Measurements from ENCODE around the gene DCDC1. TPM values are rescaled to one million over a fixed set of nuclear protein-coding genes. Genes with fewer than 3 reads are reported as not detected.

DCDC1 gene
- total RNA-seq, 1 donor from 2014 or later = 0.44 TPM

DNA sequence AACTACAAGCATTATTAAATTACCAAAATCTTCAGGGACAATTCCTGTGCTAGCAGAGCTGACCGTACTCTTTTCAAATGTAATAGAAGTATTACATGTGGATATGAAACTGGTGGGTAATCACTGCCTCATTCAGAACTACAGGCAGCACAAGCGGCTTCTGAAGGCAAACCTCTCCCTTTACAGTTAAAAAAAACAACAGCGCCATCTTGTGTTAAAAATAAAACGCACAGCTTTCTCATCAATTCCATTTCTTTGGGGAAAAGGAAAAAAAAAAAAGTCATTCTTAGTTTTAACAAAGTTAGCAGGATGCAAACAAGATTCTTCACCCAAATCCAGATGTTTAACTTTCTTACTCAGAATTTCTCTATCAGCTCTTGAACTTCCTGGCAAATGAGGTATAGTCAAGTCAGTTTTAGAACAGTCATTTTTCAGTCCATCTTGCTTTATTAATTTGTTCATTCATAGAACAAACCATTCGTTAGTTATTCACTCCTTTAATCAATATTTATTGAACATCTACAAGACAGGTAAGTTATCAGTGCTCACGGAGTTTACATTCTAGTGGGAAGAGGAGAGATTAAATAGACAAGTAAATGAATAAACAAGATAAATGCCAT is 451.6 kb downstream of the DCDC1 start:
- Mint-ChIP-seq H3K27ac (ENCODE audit: unreplicated experiment) (no peak overlapping the region), H3K4me3 (ENCODE audit: unreplicated experiment) (no peak overlapping the region), H3K27me3 (ENCODE audit: unreplicated experiment) (no peaks in the 10 kb centered on the region), H3K4me1 (ENCODE audit: unreplicated experiment) (no peaks in the 10 kb centered on the region), H3K36me3 (ENCODE audit: low read depth, unreplicated experiment) (no peaks in the 10 kb centered on the region), H3K9me3 (ENCODE audit: unreplicated experiment) (no peaks in the 10 kb centered on the region)
- TF ChIP-seq CTCF (IDR thresholded peaks at IDR 0.05; ENCODE audit: unreplicated experiment) = peak; percentile 89
- peak; percentile 43 for DNase-seq (ENCODE audit: low spot score)

DNA sequence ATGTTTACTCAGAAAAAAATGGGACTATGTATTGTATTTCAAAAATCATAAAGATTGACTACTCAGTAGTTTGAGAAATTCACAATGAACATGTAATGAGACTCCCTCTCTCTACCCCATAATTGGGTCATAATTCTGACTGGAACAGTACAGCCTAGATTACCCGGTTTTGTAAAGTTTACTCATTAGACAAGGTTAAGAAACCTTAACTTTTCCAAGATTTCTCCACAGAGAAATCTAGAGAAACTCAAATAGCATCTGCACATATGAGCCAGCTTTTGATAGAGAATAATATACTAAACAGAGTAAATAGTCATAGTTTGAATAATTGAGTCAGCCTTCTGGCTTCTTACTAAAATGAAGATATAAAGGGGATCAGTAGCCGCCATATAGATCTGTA is 452.3 kb downstream of the DCDC1 start:
- no peak overlapping the region for H3K27ac Mint-ChIP-seq (ENCODE audit: unreplicated experiment)
- H3K27me3 Mint-ChIP-seq (ENCODE audit: unreplicated experiment) = no peaks in the 10 kb centered on the region
- no peak overlapping the region for H3K4me3 Mint-ChIP-seq (ENCODE audit: unreplicated experiment)
- TF ChIP-seq CTCF (IDR thresholded peaks at IDR 0.05; ENCODE audit: unreplicated experiment) = no peak
- H3K36me3 Mint-ChIP-seq (ENCODE audit: low read depth, unreplicated experiment) = no peaks in the 10 kb centered on the region
- H3K4me1 Mint-ChIP-seq (ENCODE audit: unreplicated experiment) = no peaks in the 10 kb centered on the region
- no peaks in the 10 kb centered on the region for H3K9me3 Mint-ChIP-seq (ENCODE audit: unreplicated experiment)
- no peak for DNase-seq (ENCODE audit: low spot score)

GRCh38 chr11:30916764-30917163 is 452.8 kb downstream of the DCDC1 start:
- H3K27me3 Mint-ChIP-seq (ENCODE audit: unreplicated experiment) = no peaks in the 10 kb centered on the region
- H3K4me1 Mint-ChIP-seq (ENCODE audit: unreplicated experiment) = no peaks in the 10 kb centered on the region
- DNase-seq (ENCODE audit: low spot score) = no peak
- no peak overlapping the region for H3K27ac Mint-ChIP-seq (ENCODE audit: unreplicated experiment)
- TF ChIP-seq CTCF (IDR thresholded peaks at IDR 0.05; ENCODE audit: unreplicated experiment) = no peak
- H3K9me3 Mint-ChIP-seq (ENCODE audit: unreplicated experiment) = no peaks in the 10 kb centered on the region
- H3K4me3 Mint-ChIP-seq (ENCODE audit: unreplicated experiment) = no peak overlapping the region
- H3K36me3 Mint-ChIP-seq (ENCODE audit: low read depth, unreplicated experiment) = no peaks in the 10 kb centered on the region

- Mint-ChIP-seq H3K4me1 (ENCODE audit: unreplicated experiment) (no peaks in the 10 kb centered on the region), H3K27ac (ENCODE audit: unreplicated experiment) (no peak overlapping the region), H3K4me3 (ENCODE audit: unreplicated experiment) (no peak overlapping the region), H3K9me3 (ENCODE audit: unreplicated experiment) (no peaks in the 10 kb centered on the region), H3K36me3 (ENCODE audit: low read depth, unreplicated experiment) (no peaks in the 10 kb centered on the region), H3K27me3 (ENCODE audit: unreplicated experiment) (no peaks in the 10 kb centered on the region)
- TF ChIP-seq CTCF (IDR thresholded peaks at IDR 0.05; ENCODE audit: unreplicated experiment) = no peak
- peak; percentile 72 for DNase-seq (ENCODE audit: low spot score)
Measured at GRCh38 chr11:30914143-30914762, 455.3 kb downstream of the DCDC1 start.

DNA sequence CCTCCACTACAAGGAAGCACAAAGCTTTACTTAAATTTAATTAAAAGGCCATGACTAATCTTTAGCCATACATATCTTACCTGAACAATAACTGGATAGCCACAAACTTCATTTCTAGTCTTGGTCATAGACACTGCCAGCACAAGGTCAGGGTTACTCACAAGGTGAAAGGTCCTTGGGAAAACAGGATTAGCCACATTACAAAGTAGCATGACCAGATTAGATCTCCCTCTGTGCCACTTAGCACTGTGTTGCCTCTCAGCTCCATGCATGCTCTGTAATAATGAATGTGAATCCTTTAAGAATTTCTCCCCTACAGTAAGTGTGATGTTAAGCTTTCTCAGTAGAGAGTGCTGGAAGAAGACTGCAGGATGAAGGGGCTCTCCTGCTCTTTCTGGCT is 458.3 kb downstream of the DCDC1 start:
- DNase-seq (ENCODE audit: low spot score) = no peak
- no peak overlapping the region for H3K27ac Mint-ChIP-seq (ENCODE audit: unreplicated experiment)
- H3K36me3 Mint-ChIP-seq (ENCODE audit: low read depth, unreplicated experiment) = no peaks in the 10 kb centered on the region
- H3K4me3 Mint-ChIP-seq (ENCODE audit: unreplicated experiment) = no peak overlapping the region
- no peaks in the 10 kb centered on the region for H3K4me1 Mint-ChIP-seq (ENCODE audit: unreplicated experiment)
- no peaks in the 10 kb centered on the region for H3K27me3 Mint-ChIP-seq (ENCODE audit: unreplicated experiment)
- TF ChIP-seq CTCF (IDR thresholded peaks at IDR 0.05; ENCODE audit: unreplicated experiment) = no peak
- H3K9me3 Mint-ChIP-seq (ENCODE audit: unreplicated experiment) = no peaks in the 10 kb centered on the region
